GM19455 (cell line): Measurements from ENCODE around the gene UGT1A6.

Experiments
- ATAC-seq: cut with Tn5 transposase; IDR thresholded peaks from one replicate; pipeline ENCODE4 v1.9.1; 2021; ENCODE audit not compliant: unreplicated experiment

UGT1A6 gene

GRCh38 chr2:233764264-233764663, 71.6 kb downstream of the UGT1A6 start:
- ATAC-seq, result no peak

- ATAC-seq, result no peak
Measured at GRCh38 chr2:233764761-233765160, 72.1 kb downstream of the UGT1A6 start.

GRCh38 chr2:233766416-233766815, 73.7 kb downstream of the UGT1A6 start:
- no peak for ATAC-seq

- ATAC-seq, result no peak
Measured at GRCh38 chr2:233768076-233768475, 75.4 kb downstream of the UGT1A6 start.

GRCh38 chr2:233769260-233769659, 76.6 kb downstream of the UGT1A6 start:
- no peak for ATAC-seq

GRCh38 chr2:233772153-233772552, 79.5 kb downstream of the UGT1A6 start:
- no peak for ATAC-seq

GRCh38 chr2:233772583-233772982, 79.9 kb downstream of the UGT1A6 start:
- no peak for ATAC-seq

- no peak for ATAC-seq
Measured at GRCh38 chr2:233773854-233774253, 81.2 kb downstream of the UGT1A6 start.

- ATAC-seq, result no peak
Measured at GRCh38 chr2:233775414-233775813, 82.7 kb downstream of the UGT1A6 start.

- no peak for ATAC-seq
Measured at GRCh38 chr2:233778030-233778429, 85.3 kb downstream of the UGT1A6 start, which contains the start of gene MROH2A. MROH2A (plus strand) TSS chr2:233778330; CDS start chr2:233779359, 1,029 bp downstream.

- ATAC-seq, result no peak
Measured at GRCh38 chr2:233779722-233780121, 87.0 kb downstream of the UGT1A6 start.

- ATAC-seq, result no peak
Measured at GRCh38 chr2:233780771-233781170, 88.1 kb downstream of the UGT1A6 start.

- ATAC-seq, result no peak
Measured at GRCh38 chr2:233789554-233789953, 96.9 kb downstream of the UGT1A6 start.

- ATAC-seq, result no peak
Measured at GRCh38 chr2:233791151-233791882, 98.6 kb downstream of the UGT1A6 start.

- ATAC-seq, result no peak
Measured at GRCh38 chr2:233791883-233792329, 99.2 kb downstream of the UGT1A6 start.

- no peak for ATAC-seq
Measured at GRCh38 chr2:233792720-233793119, 100.0 kb downstream of the UGT1A6 start.

- no peak for ATAC-seq
Measured at GRCh38 chr2:233793465-233794127, 100.9 kb downstream of the UGT1A6 start.

GRCh38 chr2:233794128-233794658, 101.5 kb downstream of the UGT1A6 start:
- ATAC-seq, result no peak

- ATAC-seq, result no peak
Measured at GRCh38 chr2:233795735-233796171, 103.1 kb downstream of the UGT1A6 start.

GRCh38 chr2:233796254-233796653, 103.6 kb downstream of the UGT1A6 start:
- ATAC-seq, result no peak

GRCh38 chr2:233798335-233799086, 105.8 kb downstream of the UGT1A6 start:
- ATAC-seq, result no peak
